GM21390 (cell line): ENCODE measurements around the gene IGF2R.
"Not testable (repeated sequence)": the region's sequence is repeated elsewhere in the genome, so short reads cannot be mapped to it uniquely, and the experiment has no call there.

Experiments used
- ATAC-seq: cut with Tn5 transposase; IDR thresholded peaks from one replicate; pipeline ENCODE4 v1.9.1; 2021; ENCODE audit not compliant: unreplicated experiment

The IGF2R gene

GRCh38 chr6:160134779-160135547, 166.1 kb downstream of the IGF2R start:
- no peak for ATAC-seq

DNA sequence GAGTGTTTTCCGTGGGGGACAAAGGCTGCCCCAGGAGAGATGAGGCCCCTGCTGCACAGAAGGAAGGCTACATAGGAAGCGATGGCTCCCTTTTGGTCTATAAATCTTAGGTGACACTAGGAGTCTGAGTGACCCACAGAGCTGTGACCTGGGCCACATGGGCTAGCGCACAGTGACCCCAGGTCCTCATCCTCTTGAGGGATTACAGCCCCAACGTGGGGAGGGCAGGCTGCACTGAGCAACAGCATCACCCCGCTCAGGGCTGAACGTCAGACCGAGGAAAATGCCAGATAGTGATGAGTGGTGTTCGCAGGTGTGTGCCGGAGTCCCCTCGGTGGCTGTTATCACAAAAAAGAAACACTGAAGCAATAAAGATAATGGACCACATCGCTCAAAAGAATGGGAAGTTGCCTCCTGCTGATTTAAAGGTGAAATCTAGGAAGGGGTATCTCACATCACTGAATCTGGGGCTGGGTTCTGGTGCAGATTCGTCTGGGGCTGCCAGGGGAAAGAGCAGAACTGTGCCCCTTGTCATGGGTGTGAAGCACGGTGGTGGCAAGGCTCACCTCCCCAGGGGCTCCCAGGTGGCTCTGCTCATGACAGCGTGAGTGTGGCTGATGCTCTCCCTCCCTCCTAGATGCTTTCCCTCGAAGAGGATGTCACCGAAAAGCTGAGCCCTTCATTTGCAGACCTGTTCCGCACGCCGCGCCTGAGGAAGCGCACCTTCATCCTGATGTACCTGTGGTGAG, 167.2 kb downstream of the IGF2R start:
- no peak for ATAC-seq

DNA sequence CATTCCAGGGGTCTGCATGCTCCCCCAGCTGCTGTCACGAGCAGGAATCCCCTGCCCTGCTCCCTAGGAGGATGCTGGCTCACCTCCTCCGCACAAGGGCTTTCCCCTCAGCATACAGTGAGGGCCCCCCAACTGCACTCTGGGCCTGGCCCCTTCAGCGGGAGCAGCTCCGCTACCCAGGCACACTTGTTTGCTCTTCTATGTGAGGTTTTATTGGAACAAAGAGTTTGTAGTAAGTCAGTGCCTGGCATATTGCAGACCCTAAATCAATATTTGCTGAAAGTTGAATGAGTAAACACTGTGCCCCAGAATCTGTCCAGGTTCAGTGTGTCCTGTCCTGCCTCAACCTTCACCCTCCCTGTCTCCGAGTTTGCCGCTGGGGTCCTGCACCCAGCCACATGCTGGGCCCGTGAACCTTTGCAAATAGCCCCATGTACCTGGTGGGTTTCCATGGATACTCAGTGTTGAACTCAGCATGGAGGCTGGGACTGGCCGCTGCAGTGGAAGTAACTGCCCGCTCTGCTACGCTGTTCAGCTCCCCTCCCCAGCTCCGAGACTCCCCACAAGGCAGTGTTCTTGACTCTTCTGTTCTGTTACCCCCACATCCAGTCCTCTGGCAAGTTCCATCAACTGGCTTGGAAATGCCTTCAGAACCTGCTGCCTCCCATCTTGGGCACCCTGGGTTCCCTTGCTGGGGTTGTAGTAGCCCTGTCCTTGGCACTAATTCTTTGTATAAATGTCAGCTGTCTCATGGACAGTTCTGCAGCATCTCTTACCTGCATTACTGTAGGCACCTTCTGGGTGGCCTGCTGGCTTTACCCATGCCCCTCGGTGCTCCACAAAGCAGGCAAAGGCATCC, 168.5 kb downstream of the IGF2R start:
- no peak for ATAC-seq

DNA sequence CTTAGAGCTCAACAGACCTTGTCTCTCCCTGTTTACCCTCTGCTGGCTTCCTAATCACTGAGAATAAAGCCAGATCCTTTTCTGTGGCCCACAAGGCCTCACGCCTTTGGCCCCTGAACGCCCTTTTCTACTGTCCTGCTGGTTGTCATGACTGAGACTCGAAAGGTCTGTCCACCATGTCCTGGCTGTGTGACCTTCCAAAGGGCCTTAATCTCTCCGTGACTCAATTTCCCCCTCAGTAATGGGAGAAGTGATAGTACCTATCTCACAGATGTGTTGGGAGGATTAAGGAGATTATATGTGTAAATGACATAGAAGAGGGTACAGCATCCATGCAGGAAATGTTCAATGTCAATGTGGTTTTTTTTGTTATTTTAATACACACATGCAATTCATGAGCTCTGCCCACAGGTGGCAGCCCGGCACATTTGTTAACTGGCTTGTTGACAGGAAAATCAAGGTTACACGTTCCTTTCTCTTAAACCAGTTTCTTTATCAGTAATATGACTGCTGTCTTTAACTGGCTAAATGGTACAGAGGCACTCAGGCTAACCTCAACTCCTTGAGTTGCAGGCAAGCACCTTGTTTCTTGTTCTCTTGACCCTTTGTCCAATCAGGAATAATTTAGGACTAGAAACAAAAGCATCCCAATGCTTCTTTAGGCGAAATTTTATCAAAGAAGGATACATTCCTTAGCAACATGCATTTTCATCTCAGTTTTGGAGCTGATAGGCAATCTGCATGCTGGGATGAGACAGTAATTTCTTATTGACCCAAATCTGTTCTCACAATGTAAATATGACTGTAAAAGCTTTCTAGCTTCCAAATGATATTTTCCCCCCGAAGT, 169.3 kb downstream of the IGF2R start:
- ATAC-seq = peak; percentile 70

GRCh38 chr6:160138839-160139419, 170.0 kb downstream of the IGF2R start:
- ATAC-seq = no peak

- no peak for ATAC-seq
Measured at GRCh38 chr6:160139420-160139851, 170.6 kb downstream of the IGF2R start.

DNA sequence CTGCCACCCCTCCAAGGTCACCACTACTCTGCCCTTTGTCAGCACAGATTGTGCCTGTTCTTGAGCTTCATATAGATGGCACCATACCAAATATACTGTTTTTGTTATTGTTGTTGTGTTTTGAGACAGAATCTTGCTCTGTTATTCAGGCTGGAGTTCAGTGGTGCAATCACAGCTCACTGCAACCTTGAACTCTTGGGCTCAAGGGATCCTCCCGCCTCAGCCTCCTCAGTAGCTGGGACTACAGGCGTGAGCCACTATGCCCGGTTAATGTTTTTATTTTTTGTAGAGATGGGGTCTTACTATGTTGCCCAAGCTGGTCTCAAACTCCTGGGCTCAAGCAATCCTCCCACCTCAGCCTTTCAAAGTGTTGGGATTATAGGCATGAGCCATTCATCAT, 171.6 kb downstream of the IGF2R start:
- ATAC-seq = not testable (repeated sequence)

- ATAC-seq = no peak
Measured at GRCh38 chr6:160141001-160141726, 172.3 kb downstream of the IGF2R start.

DNA sequence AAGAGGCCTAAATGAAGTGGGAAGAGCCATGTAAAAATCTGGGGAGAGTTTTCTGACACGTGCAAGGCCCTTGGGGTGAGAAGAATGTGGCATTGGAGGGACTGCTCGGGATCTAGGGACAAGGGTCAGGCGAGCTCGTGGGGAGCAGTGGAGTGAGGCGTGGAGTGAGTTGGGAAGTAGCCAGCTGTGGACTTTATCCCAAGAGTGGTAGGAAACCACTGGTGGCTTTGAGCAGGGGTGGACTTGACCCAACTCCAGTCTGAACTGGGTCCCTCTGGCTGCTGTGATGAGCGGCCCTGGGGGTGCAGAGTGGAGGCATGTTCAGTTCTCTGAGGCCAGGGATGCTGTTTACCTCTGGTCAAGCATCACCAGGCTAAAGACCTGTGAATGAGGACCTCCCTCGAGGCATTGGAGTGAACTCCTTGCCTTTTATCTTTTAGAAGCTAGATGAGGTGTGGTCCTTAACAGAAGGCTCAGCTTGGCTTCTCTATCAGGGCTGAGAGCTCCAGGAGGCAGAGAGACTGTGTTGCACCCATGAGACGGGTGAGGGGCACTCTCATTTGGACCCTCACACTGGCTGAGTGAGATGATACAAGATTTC, 173.3 kb downstream of the IGF2R start:
- no peak for ATAC-seq

DNA sequence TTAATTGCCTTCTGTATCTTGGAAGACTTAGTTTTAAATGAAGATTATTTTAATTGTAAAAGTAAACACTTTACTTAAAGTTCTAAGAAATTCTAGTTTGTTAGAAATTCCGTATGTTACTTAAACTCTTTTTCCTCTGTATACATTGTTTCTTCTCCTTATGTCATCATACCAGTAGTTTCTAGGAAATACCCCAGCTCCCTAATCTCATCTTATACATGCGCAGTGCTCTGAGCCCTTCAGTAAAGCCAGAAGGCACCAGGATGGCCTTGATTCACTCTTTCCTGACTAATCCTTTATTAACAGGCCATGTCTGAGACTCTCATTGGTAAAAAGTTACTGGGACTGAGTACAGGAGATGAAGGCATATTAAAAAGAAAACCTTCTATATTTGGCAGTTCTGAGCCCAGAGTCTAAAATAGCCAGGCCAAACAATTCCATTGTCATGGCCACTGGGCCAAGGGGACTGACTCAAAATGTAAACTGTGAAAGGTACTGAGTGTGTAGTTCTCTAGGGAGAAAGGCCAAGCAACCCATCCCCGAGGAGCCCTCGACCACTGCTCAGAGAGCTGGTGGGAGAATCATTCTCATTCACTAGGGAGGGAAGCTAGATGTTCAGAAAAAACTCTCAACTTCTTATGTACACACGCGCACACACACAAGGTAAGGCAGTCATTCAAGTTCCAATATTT, 177.7 kb downstream of the IGF2R start:
- ATAC-seq = no peak

DNA sequence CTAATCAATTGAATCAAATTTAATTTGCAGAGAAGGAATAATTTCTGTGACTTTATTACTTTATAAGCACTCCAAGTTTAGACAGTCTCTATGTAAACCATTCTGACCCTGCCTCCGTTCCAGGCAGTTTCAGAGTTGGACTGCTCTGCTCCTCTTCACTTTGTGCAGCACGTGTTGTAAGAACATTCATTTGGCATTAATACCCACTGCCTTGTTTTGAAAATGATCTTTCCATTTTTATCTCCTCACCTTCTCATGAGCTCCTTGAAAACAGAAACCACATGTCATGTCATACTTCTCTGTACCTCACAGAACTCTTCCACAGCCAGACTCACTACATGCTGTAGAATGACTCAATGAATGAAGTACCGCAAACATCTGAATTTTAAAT, 178.3 kb downstream of the IGF2R start:
- no peak for ATAC-seq

GRCh38 chr6:160154471-160154870, 185.6 kb downstream of the IGF2R start:
- ATAC-seq = no peak

DNA sequence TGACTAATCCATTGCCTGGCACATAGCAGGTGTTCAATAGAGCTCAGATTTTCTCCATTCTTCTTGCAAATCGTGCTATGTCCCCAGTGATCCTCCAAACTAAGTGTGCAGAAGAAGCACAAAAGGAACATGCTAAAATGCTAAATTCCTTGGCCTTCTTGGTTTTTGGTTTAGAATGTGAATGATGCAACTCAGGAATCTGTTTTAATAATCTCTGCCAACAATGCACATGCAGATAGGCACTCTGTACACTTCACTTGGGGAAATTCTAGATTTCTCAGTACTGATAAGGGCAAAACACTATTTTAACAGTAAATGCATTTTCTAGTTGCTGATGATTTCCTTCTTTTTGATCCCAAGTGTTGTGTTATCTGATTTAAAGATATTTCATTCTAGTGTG, 188.0 kb downstream of the IGF2R start:
- no peak for ATAC-seq

- ATAC-seq = no peak
Measured at GRCh38 chr6:160160450-160160849, 191.6 kb downstream of the IGF2R start.
